Measurements from ENCODE around the gene SLC22A14. TPM values are rescaled to one million over a fixed set of nuclear protein-coding genes. Genes with fewer than 3 reads are reported as not detected.
A peak's percentile ranks its signal among the peaks of the same experiment; 100 is the strongest.

Gene SLC22A14
- total and polyA plus RNA-seq, 2 donors from 2014 or later, result 0.19 to 0.75 TPM

DNA sequence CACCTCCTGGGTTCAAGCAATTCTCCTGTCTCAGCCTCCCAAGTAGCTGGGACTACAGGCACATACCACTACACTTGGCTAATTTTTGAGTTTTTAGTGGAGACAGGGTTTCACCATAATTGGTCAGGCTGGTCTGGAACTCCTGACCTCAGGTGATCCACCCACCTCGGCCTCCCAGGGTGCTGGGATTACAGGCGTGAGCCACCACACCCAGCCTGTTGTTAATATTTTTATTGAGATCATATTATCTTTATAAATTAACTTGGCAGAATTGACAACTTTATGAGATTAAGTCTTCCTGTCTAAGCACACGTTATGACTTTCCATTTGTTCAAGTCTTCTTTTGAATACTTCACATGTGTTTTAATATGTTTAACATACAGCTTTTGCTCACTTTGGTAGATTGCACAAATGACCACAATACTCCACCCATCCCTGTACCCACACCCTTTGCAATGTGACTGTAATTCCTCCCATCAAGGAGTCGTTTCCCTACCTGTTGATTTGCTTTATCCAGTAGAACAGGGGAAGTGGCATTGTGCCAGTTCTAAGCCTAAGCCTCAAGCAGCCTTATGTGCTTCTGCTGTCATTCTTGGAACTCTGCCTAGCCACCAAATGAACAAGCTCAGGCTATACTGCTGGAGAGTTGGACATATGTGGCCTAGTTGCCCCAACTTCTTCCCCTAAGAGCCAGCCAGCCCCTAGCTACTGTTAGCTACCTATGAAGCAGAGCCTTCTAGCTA is 72.7 kb downstream of the SLC22A14 start:
- Histone ChIP-seq H3K9me3 (ENCODE audit: control insufficient read depth in 2 of 3, insufficient read depth in 1 of 3, low read length in 3 of 3) (no peaks in the 10 kb centered on the region), H3K9ac (ENCODE audit: low read length in 3 of 3) (no peak overlapping the region), H3K4me1 (ENCODE audit: control insufficient read depth in 2 of 3, insufficient read depth in 2 of 3, low read depth in 1 of 3, low read length in 3 of 3) (no peaks in the 10 kb centered on the region), H3K27me3 (ENCODE audit: control insufficient read depth, insufficient read depth, low read length) (no peaks in the 10 kb centered on the region), H3K27ac (ENCODE audit: low read depth in 2 of 2, low read length in 2 of 2) (no peak overlapping the region), H3K36me3 (ENCODE audit: control insufficient read depth in 2 of 3, insufficient read depth in 3 of 3, low read length in 3 of 3) (peaks cover 0 to 6% (median 0%) of the 10 kb centered on the region in 3 donors), H3K4me3 (ENCODE audit: low read length in 3 of 3) (no peak overlapping the region)
- FAIRE-seq (no peak), DNase-seq (peak in 1 of 5 donors; percentile 58)
- intact Hi-C loops (cut with DNase I), result no loop called here
- no peak for TF ChIP-seq CTCF (IDR thresholded peaks at IDR 0.05; ENCODE audit: borderline replicate concordance, extremely low read depth, insufficient read depth)

GRCh38 chr3:38359038-38359437 is 76.9 kb downstream of the SLC22A14 start:
- Histone ChIP-seq H3K27ac (ENCODE audit: low read depth in 2 of 2, low read length in 2 of 2) (no peak overlapping the region), H3K27me3 (ENCODE audit: control insufficient read depth, insufficient read depth, low read length) (no peaks in the 10 kb centered on the region), H3K4me3 (ENCODE audit: low read length in 3 of 3) (no peak overlapping the region), H3K36me3 (ENCODE audit: control insufficient read depth in 2 of 3, insufficient read depth in 3 of 3, low read length in 3 of 3) (peaks cover 0 to 15% (median 4%) of the 10 kb centered on the region in 3 donors), H3K9ac (ENCODE audit: low read length in 3 of 3) (no peak overlapping the region), H3K9me3 (ENCODE audit: control insufficient read depth in 2 of 3, insufficient read depth in 1 of 3, low read length in 3 of 3) (no peaks in the 10 kb centered on the region), H3K4me1 (ENCODE audit: control insufficient read depth in 2 of 3, insufficient read depth in 2 of 3, low read depth in 1 of 3, low read length in 3 of 3) (no peaks in the 10 kb centered on the region)
- DNase-seq (no peak), FAIRE-seq (no peak)
- intact Hi-C loops (cut with DNase I), result no loop called here
- TF ChIP-seq CTCF (IDR thresholded peaks at IDR 0.05; ENCODE audit: borderline replicate concordance, extremely low read depth, insufficient read depth), result no peak

- FAIRE-seq (no peak), DNase-seq (no peak)
- no peak overlapping the region for H3K9ac ChIP-seq (ENCODE audit: low read length in 3 of 3)
- no peaks in the 10 kb centered on the region for H3K9me3 ChIP-seq (ENCODE audit: control insufficient read depth in 2 of 3, insufficient read depth in 1 of 3, low read length in 3 of 3)
- H3K4me1 ChIP-seq (ENCODE audit: control insufficient read depth in 2 of 3, insufficient read depth in 2 of 3, low read depth in 1 of 3, low read length in 3 of 3), result no peaks in the 10 kb centered on the region
- no peak for TF ChIP-seq CTCF (IDR thresholded peaks at IDR 0.05; ENCODE audit: borderline replicate concordance, extremely low read depth, insufficient read depth)
- no peak overlapping the region for H3K4me3 ChIP-seq (ENCODE audit: low read length in 3 of 3)
- peaks cover 0 to 20% (median 9%) of the 10 kb centered on the region in 3 donors for H3K36me3 ChIP-seq (ENCODE audit: control insufficient read depth in 2 of 3, insufficient read depth in 3 of 3, low read length in 3 of 3)
- no peaks in the 10 kb centered on the region for H3K27me3 ChIP-seq (ENCODE audit: control insufficient read depth, insufficient read depth, low read length)
- no peak overlapping the region for H3K27ac ChIP-seq (ENCODE audit: low read depth in 2 of 2, low read length in 2 of 2)
- intact Hi-C loops (cut with DNase I), result no loop called here
Measured at GRCh38 chr3:38360345-38360744, 78.3 kb downstream of the SLC22A14 start.

All from kidney (tissue), 14 donors.